ENCODE data around the gene DNAJC25. TPM values are rescaled to one million over a fixed set of nuclear protein-coding genes. Genes with fewer than 3 reads are reported as not detected.

The DNAJC25 gene
- total RNA-seq, 1 donor from 2014 or later, result 7.4 TPM

GRCh38 chr9:111622626-111623025 lies 8.5 kb upstream of the DNAJC25 start:
- Mint-ChIP-seq H3K27me3 (ENCODE audit: unreplicated experiment) (peaks cover 2% of the 10 kb centered on the region), H3K36me3 (ENCODE audit: unreplicated experiment) (no peaks in the 10 kb centered on the region), H3K27ac (ENCODE audit: unreplicated experiment) (no peak overlapping the region), H3K4me1 (ENCODE audit: low read depth, unreplicated experiment) (no peaks in the 10 kb centered on the region), H3K9me3 (ENCODE audit: unreplicated experiment) (no peaks in the 10 kb centered on the region), H3K4me3 (ENCODE audit: unreplicated experiment) (no peak overlapping the region)
- TF ChIP-seq CTCF (IDR thresholded peaks at IDR 0.05; ENCODE audit: partially characterized antibody, unreplicated experiment), result no peak
- DNase-seq, result no peak

GRCh38 chr9:111627260-111627963 lies 3.7 kb upstream of the DNAJC25 start:
- no peak for DNase-seq
- no peak for TF ChIP-seq CTCF (IDR thresholded peaks at IDR 0.05; ENCODE audit: partially characterized antibody, unreplicated experiment)
- no peak overlapping the region for H3K27ac Mint-ChIP-seq (ENCODE audit: unreplicated experiment)
- peaks cover 8% of the 10 kb centered on the region for H3K27me3 Mint-ChIP-seq (ENCODE audit: unreplicated experiment)
- no peak overlapping the region for H3K4me3 Mint-ChIP-seq (ENCODE audit: unreplicated experiment)
- H3K9me3 Mint-ChIP-seq (ENCODE audit: unreplicated experiment), result peaks cover 13% of the 10 kb centered on the region
- H3K36me3 Mint-ChIP-seq (ENCODE audit: unreplicated experiment), result no peaks in the 10 kb centered on the region
- peaks cover 5% of the 10 kb centered on the region for H3K4me1 Mint-ChIP-seq (ENCODE audit: low read depth, unreplicated experiment)

DNA sequence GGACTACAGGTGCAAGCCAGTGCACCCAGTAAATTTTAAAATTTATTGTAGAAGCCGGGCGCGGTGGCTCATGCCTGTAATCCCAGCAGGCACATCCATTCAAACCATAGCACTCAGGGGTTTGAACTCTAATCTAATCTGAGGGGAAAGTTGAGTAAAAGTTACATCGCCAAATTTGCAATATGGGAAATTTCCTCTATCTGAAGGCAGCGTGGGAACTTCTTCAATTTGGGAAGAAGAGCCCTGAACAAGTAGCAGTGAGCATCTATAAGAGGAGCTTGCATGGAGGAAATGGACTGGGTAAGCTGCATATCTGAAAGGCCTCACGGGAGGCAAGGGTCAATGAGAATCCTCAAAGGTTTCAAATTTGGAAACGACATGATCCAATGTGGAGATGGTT lies 2.7 kb upstream of the DNAJC25 start:
- H3K27me3 Mint-ChIP-seq (ENCODE audit: unreplicated experiment), result peaks cover 10% of the 10 kb centered on the region
- H3K36me3 Mint-ChIP-seq (ENCODE audit: unreplicated experiment), result no peaks in the 10 kb centered on the region
- peaks cover 16% of the 10 kb centered on the region for H3K9me3 Mint-ChIP-seq (ENCODE audit: unreplicated experiment)
- peaks cover 12% of the 10 kb centered on the region for H3K4me1 Mint-ChIP-seq (ENCODE audit: low read depth, unreplicated experiment)
- no peak overlapping the region for H3K27ac Mint-ChIP-seq (ENCODE audit: unreplicated experiment)
- H3K4me3 Mint-ChIP-seq (ENCODE audit: unreplicated experiment), result no peak overlapping the region
- no peak for DNase-seq
- TF ChIP-seq CTCF (IDR thresholded peaks at IDR 0.05; ENCODE audit: partially characterized antibody, unreplicated experiment), result no peak

DNA sequence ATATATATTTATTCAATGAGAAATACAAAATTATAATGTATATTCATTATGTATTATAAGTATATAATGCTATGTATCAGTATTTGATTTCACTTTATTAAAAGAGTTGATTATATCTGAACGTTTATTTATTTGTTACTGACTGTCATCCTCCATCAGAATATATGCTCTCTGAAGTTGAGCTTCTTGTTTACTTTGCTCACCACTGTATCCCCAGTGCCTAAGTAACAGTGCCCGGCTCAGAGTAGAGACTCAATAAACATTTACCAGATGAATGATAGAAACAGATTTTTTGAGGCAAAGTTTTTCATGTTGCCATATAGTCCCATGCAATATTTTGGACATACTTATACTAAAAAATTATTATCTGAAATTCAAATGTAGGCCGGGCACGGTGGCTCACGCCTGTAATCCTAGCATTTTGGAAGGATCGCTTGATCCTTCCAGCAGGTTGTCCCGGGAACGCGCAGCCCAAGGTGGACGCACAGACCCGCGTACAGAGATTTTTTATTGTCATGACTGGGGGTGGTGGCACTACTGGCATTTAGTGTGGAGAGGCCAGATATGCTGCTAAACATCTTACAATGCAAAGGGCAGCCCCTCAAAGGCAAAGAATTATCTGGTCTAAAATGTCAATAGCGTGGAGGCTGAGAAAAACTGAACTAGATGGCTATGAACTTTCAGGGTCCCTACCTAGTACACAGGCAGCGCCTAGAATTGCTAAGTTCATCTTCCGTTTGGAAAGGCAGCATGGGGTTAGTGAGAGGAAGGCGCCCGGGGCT lies 761 bp upstream of the DNAJC25 start:
- DNase-seq, result no peak
- Mint-ChIP-seq H3K27me3 (ENCODE audit: unreplicated experiment) (peaks cover 10% of the 10 kb centered on the region), H3K36me3 (ENCODE audit: unreplicated experiment) (no peaks in the 10 kb centered on the region), H3K4me3 (ENCODE audit: unreplicated experiment) (peak overlapping the region; percentile 98), H3K27ac (ENCODE audit: unreplicated experiment) (peak overlapping the region; percentile 93), H3K9me3 (ENCODE audit: unreplicated experiment) (peaks cover 16% of the 10 kb centered on the region), H3K4me1 (ENCODE audit: low read depth, unreplicated experiment) (peaks cover 14% of the 10 kb centered on the region)
- TF ChIP-seq CTCF (IDR thresholded peaks at IDR 0.05; ENCODE audit: partially characterized antibody, unreplicated experiment), result no peak

DNA sequence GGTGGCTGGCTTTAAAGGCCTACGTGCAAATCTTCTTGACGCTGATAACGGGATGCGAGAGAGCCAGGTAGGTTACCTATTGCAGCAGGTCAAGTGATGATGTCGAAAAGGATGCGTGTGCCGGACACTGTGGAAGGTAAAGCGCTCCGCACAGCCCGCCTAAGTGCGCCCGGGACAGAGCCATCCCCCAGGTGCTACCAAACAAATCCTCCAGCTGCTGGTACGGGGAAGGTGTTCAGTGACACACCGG lies 245 bp upstream of the DNAJC25 start:
- no peak for DNase-seq
- Mint-ChIP-seq H3K27ac (ENCODE audit: unreplicated experiment) (peak overlapping the region; percentile 93), H3K27me3 (ENCODE audit: unreplicated experiment) (peaks cover 10% of the 10 kb centered on the region), H3K36me3 (ENCODE audit: unreplicated experiment) (no peaks in the 10 kb centered on the region), H3K4me1 (ENCODE audit: low read depth, unreplicated experiment) (peaks cover 14% of the 10 kb centered on the region), H3K9me3 (ENCODE audit: unreplicated experiment) (peaks cover 16% of the 10 kb centered on the region), H3K4me3 (ENCODE audit: unreplicated experiment) (peak overlapping the region; percentile 98)
- no peak for TF ChIP-seq CTCF (IDR thresholded peaks at IDR 0.05; ENCODE audit: partially characterized antibody, unreplicated experiment)

Data from glutamatergic neuron (in vitro differentiated cells).